ENCODE measurements around the gene DPYSL5.
"Not testable (repeated sequence)": the region's sequence is repeated elsewhere in the genome, so short reads cannot be mapped to it uniquely, and the experiment has no call there.

Gene DPYSL5

DNA sequence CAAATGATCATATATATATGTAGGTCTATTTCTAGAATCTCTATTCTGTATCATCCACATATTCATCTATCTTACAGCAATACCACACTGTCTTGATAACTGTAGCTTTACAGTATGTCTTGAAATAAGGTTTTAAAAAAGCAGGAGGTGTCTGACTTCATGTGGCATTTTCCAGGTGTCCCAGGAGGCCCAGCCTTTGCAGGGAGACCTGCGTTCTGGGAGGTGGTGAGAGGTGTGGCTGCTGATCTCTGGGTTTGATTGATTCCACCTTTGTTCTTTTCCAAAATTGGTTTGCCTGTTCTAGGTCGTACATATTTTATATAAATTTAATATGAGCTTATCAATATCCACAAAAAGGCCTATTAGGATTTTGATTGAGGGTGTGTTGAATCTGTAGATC is 26.6 kb downstream of the DPYSL5 start:
- DNase-seq (ENCODE audit: extremely low read depth in 1 of 2, low read depth in 1 of 2) = no peak

DNA sequence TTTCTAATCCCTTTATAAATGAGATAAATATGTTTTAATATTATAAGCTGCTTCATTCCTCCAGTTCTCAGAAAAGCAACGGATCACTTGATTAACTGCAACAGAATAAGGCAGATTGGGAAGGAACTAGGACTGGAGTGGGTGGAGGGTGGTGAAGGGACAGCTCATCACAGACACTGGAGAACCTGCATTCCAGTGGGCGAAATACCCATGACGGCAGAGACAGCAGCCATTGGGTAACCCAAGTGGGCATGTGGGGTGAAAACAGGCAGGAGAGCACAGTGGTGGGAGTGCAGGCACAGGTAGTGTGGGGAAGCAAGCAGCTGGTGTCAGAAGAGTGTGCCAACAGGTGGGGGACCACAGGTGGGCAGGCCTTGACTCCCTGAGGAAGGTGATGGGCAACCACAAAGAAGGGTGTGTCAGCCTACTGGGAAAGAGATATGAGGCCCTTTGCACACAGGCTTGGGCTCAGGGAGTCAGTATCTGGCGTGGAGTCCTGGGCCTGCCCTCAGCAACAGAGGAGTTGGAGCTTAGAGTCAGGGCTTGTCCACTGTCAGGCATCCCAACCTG is 27.2 kb downstream of the DPYSL5 start:
- DNase-seq (ENCODE audit: extremely low read depth in 1 of 2, low read depth in 1 of 2) = no peak

DNA sequence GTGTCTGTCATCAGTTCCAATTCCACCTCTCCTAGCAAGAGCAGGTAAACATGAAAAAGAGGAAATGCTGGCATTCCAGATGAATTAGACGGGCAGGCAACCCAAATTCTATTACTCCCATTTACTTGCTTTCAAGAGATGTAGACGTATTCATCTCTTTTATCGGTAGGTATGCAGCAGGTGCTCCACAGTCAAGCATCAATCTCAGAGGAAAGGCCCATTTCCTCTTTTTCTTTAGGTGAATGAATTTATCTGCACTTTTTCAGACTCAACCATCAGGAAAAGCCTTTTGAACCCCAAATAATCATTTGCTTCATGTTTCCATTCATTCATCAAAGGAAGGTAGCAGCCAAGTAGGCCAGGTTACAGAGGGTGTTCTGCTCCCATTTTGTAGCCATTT is 27.9 kb downstream of the DPYSL5 start:
- no peak for DNase-seq (ENCODE audit: extremely low read depth in 1 of 2, low read depth in 1 of 2)

- no peak for DNase-seq (ENCODE audit: extremely low read depth in 1 of 2, low read depth in 1 of 2)
These were observed 28.3 kb downstream of the DPYSL5 start for GRCh38 chr2:26876260-26876659.

DNA sequence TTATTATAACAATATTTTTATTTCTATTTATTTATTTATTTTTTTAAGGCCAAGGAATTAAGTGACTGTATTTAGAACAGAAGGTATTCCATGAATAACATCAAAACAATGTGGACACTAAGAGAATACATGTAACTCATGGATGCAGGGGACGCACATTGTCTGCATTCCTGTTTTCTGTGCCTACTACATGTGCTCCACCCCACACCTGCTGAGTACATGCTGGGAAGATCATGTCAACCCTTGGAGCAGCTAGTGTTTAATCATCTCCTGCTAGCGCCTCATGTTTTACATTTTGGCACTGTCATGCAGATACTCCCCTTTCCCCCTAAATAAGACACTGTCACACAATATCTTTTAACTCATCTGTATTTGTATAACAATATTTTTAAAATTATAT is 29.3 kb downstream of the DPYSL5 start:
- no peak for DNase-seq (ENCODE audit: extremely low read depth in 1 of 2, low read depth in 1 of 2)

DNA sequence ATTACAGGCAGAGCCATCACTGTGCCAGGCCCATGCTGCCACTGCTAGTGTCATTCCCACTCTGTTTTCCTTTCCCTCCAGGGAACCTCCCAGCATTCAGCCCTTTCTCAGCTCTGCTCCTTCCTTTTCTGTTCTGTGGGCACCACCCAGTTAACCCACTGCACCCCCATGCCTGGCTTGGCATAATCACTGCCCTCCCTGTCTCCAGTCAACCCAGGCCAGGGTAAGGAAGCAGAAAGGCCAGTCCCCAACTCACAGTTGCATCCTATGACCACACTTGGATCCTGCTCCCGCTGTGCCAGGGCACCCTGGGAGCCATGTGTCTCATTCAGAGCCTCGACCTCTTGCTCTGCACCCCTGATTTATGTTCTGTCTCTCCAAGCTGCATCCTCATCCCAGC is 32.2 kb downstream of the DPYSL5 start:
- no peak for DNase-seq (ENCODE audit: extremely low read depth in 1 of 2, low read depth in 1 of 2)

DNA sequence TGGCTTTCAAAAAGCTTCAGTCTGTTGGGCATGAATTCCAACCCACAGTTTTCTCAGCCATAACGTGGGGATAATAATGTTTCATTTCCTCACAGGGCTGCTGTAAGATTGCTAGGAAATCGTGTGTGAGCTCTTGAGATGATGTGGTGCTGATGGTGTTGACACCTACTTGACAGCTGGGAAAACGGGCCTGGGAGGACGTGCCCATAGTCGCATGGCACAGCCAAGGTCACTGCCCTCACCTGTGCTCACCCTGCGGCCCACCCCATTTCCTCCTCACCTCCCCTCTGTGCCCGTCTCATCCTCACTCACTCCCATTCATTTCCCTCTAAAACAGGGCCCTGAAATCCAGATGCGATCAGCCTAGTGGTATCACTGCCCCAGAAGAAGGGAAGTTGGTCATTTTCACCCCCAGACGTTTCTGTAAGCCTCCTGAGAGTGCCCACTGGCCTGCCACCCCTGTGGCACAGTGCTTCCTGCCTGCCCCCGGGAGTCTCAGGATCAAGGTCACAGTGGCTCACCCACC is 33.0 kb downstream of the DPYSL5 start:
- DNase-seq (ENCODE audit: extremely low read depth in 1 of 2, low read depth in 1 of 2) = no peak

DNA sequence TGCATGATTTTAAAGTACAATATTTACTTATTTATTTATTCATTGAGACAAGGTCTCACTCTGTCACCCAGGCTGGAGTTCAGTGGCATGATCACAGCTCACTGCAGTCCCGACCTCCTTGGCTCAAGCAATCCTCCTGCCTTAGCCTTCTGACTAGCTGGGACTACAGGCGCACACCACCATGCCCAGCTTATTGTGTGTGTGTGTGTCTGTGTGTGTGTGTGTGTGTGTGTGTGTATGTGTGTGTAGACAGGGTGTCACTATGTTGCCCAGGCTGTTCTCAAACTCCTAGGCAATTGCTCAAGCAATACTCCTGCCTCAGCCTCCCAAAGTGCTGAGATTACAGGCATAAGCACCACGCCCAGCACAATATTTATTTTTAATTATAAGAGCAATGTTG is 34.3 kb downstream of the DPYSL5 start:
- DNase-seq (ENCODE audit: extremely low read depth in 1 of 2, low read depth in 1 of 2) = not testable (repeated sequence)

- no peak for DNase-seq (ENCODE audit: extremely low read depth in 1 of 2, low read depth in 1 of 2)
These were observed 36.0 kb downstream of the DPYSL5 start for GRCh38 chr2:26883956-26884355.

- no peak for DNase-seq (ENCODE audit: extremely low read depth in 1 of 2, low read depth in 1 of 2)
These were observed 36.6 kb downstream of the DPYSL5 start for GRCh38 chr2:26884486-26884885.

GRCh38 chr2:26885651-26886329 is 37.9 kb downstream of the DPYSL5 start:
- no peak for DNase-seq (ENCODE audit: extremely low read depth in 1 of 2, low read depth in 1 of 2)

DNA sequence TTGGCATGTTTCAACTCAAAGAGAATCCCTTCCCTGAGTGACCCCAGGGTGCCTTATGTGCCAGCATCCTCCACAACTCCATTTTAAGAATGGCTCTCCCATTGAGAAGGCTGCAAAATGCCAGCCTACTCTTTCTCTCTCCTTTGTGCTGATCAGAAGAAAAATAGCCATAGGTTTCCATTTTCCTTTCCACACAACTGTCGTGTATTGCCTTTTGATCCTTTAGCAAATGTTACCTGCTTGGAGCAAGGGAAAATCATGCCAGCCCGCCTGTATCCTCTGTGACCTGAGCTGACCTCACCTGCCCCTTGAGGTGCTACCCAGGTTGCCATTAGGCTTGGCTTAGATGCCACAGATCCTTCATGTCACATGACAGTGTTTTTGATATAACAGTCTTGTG is 38.8 kb downstream of the DPYSL5 start:
- DNase-seq (ENCODE audit: extremely low read depth in 1 of 2, low read depth in 1 of 2) = no peak

GRCh38 chr2:26887151-26887550 is 39.2 kb downstream of the DPYSL5 start:
- DNase-seq (ENCODE audit: extremely low read depth in 1 of 2, low read depth in 1 of 2) = no peak

DNA sequence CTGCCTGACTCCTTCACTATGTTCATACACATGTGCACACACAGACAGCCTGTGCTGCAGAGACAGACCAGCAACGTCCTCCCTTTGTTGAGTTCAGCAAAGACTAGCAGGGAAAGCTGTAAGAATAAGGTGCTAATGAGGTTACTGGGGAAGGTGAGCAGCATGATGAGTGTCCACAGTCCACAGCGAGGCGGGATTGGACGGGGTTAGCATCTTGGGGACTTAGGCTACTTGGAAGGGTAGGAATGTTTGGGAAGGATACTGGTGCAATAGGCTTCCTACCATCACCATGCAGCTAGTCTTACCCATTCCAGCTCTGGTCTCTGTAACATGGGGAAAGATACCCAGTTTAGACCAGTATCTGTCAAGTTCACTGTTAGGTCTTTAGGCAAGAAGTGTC is 41.9 kb downstream of the DPYSL5 start:
- DNase-seq (ENCODE audit: extremely low read depth in 1 of 2, low read depth in 1 of 2) = no peak

DNA sequence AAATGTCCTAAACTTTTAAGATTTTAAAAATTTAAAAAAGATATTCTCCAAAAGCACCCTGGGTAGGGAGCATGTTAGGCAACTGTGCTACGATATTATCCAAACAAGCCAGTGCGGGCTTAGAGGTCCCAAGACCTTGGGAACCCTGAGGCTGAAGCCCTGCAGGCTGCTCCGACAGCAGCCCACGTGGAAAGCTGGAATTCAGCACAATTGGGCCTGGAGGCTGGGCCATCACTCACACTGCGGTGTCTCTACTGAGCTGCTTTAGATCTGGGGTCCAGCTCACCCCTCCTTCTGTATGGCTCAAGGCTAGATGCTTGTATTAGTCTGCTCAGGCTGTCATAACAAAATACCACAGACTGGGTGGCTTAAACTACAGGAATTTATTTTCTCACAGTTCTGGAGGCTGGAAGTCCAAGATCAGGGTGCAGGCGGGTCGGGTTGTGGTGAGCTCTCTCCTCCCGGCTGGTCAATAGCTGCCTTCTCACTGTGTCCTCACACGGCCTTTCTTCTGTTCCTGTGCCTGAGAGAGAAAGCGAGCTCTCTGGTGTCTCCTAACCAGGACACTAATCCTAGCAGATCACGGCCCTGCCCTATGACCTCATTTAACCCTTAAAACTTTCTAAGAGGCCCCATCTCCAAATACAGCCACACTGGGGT is 42.5 kb downstream of the DPYSL5 start:
- no peak for DNase-seq (ENCODE audit: extremely low read depth in 1 of 2, low read depth in 1 of 2)

DNA sequence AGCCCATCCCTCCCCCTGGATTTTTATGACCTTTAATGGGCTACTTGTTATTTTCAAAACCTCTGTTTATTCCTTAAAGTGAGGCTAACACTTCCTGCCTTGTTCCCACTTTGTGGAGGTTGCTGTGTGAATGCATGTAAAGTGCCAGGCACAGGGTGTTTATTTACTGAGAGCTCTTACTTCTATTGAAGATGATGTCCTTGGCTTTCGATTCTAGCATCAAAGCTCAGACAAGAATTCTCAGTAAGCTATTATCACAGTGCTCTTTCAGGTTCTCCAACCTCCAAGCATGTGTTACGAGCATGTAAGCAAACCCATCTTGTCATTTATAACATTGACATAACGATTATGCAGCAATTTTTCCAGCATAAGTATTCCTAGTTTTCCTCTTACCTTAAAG is 44.2 kb downstream of the DPYSL5 start:
- DNase-seq (ENCODE audit: extremely low read depth in 1 of 2, low read depth in 1 of 2) = no peak

DNA sequence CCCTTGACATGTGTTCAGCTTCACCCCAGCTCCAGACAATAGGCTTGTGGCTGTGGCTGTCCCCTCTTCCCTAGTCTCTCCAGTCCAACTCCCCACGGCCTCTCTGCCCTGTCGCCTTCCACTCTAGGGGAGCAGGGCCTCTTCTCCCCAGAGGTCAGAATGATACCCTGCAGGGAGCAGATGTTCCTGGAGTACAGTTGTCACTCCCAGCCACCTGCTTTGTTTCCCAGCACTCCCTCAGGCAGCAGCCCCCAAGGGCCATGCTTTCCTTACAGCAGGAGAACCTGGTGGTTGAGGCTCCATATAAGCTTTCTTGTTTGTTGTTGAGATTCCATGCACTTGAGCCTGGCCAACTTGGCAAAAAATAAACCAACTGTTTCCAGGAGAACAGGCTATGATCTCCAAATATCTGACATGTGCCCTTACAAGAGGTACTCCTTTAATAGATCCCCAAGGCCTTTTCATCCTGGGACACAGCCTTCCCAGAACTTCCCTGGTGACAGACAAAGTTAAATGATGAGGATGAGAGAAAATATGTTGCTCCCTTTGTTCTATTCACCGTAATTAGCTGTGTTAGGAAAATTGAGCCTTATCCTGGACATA is 45.1 kb downstream of the DPYSL5 start:
- DNase-seq (ENCODE audit: extremely low read depth in 1 of 2, low read depth in 1 of 2) = no peak

DNA sequence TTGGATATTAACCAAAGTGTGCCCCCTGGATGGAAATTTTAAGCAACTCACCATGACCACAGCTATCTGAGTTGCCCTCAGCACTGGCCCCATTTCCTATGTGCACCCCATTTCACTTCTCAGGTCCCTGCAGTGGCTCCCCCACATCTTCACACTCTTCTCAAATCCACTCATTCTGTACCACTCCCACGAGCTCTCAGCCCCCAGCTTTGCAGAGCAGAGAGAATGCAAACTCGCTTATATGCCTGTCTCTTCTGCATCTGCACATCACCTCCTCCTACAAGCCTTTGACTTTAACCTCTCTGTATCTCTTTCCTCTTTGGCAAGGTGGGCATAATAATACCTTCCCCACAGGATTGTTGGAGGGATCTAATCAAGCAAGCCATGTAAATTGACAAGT is 46.2 kb downstream of the DPYSL5 start:
- no peak for DNase-seq (ENCODE audit: extremely low read depth in 1 of 2, low read depth in 1 of 2)

DNA sequence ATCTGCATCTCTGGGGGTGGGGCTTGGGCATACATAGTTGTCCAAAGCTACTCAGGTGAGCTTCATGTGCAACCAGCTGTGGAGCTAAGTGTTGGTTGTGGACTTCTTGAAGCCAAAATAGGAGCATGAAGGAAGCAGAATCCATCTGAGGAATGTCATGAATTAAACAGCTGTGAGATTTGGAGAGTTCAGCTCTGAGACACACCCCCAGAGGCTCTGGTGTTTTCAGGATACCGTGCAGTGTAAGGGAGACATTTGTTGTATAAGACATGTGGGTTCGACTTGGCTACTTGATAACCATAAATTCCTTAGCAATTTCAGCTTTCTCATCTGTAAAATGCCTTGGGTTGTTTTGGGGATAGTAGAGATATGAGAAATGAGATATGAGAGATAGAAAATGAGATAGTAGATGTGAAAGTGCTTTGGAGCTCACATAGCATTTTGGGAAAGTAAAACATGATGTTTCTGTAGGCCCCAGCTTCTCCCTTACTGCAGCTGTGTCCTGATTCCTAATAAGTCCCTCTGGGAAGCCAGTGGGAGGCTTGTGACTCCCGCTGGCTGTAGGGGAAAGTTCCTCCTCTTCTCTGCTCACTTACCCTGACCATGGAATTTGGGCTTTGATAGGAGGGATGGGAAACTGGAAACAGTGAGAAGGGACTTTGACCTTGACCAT is 50.0 kb downstream of the DPYSL5 start:
- DNase-seq (ENCODE audit: extremely low read depth in 1 of 2, low read depth in 1 of 2) = no peak

GRCh38 chr2:26898480-26899078 is 50.6 kb downstream of the DPYSL5 start:
- no peak for DNase-seq (ENCODE audit: extremely low read depth in 1 of 2, low read depth in 1 of 2)

All from stimulated activated CD8-positive, alpha-beta memory T cell treated with anti-CD3 and anti-CD28 coated beads, Interleukin-7, amount 100 ng/mL, for 48 hours (primary cell).